BLaER1 (cell line): ENCODE measurements around the gene CASTOR1.
A peak's percentile ranks its signal among the peaks of the same experiment; 100 is the strongest.

Experiments
- H3K27ac ChIP-seq: shearing (Covaris generic); formaldehyde crosslinking; 2 replicates; pipeline ENCODE4 v1.8.1; 2022
- H3K27me3 ChIP-seq: shearing (Covaris generic); formaldehyde crosslinking; 2 replicates; pipeline ENCODE4 v1.8.1; 2022
- H3K36me3 ChIP-seq: shearing (Covaris generic); formaldehyde crosslinking; 2 replicates; pipeline ENCODE4 v1.8.1; 2022
- H3K4me1 ChIP-seq: shearing (Covaris generic); formaldehyde crosslinking; 2 replicates; pipeline ENCODE4 v1.8.1; 2022
- H3K4me2 ChIP-seq: shearing (Covaris generic); formaldehyde crosslinking; 2 replicates; pipeline ENCODE4 v1.8.1; 2022
- H3K4me3 ChIP-seq: shearing (Covaris generic); formaldehyde crosslinking; 2 replicates; pipeline ENCODE4 v1.8.1; 2022
- H3K9ac ChIP-seq: shearing (Covaris generic); formaldehyde crosslinking; 2 replicates; pipeline ENCODE4 v1.8.1; 2022
- H3K9me3 ChIP-seq: shearing (Covaris generic); formaldehyde crosslinking; 2 replicates; pipeline ENCODE4 v1.8.1; 2022
- H4K20me1 ChIP-seq: shearing (Covaris generic); formaldehyde crosslinking; 2 replicates; pipeline ENCODE4 v1.8.1; 2022
- Cebpa-rat ChIP-seq: shearing (Covaris generic); IDR thresholded peaks from 2 replicates; pipeline ENCODE4 v1.8.1; 2022

The CASTOR1 gene

GRCh38 chr22:30277547-30278344 lies 11.6 kb downstream of the CASTOR1 start:
- Histone ChIP-seq H3K36me3 (no peaks in the 10 kb centered on the region), H3K4me2 (peak overlapping the region; percentile 42), H3K4me3 (no peak overlapping the region)

GRCh38 chr22:30276039-30276438 lies 13.3 kb downstream of the CASTOR1 start:
- H3K4me3 ChIP-seq: peak overlapping the region; percentile 17; the same call in 1 of the 2 replicates
- peak overlapping the region; percentile 86 for H3K4me2 ChIP-seq
- no peaks in the 10 kb centered on the region for H3K9me3 ChIP-seq
- H3K9ac ChIP-seq: peak overlapping the region; percentile 54; the same call in 1 of the 2 replicates
- H3K27me3 ChIP-seq: no peaks in the 10 kb centered on the region
- no peak for TF ChIP-seq Cebpa-rat
- H3K27ac ChIP-seq: peak overlapping the region; percentile 81
- peaks cover 84% of the 10 kb centered on the region for H3K4me1 ChIP-seq
- no peaks in the 10 kb centered on the region for H4K20me1 ChIP-seq
- H3K36me3 ChIP-seq: no peaks in the 10 kb centered on the region

More at GRCh38 chr22:30277547-30278344, 11.6 kb downstream of the CASTOR1 start:
- TF ChIP-seq Cebpa-rat: no peak
- no peaks in the 10 kb centered on the region for H3K27me3 ChIP-seq
- peak overlapping the region; percentile 19; the same call in 1 of the 2 replicates for H3K9ac ChIP-seq
- peak overlapping the region; percentile 51 for H3K27ac ChIP-seq
- peaks cover 82% of the 10 kb centered on the region for H3K4me1 ChIP-seq
- H4K20me1 ChIP-seq: no peaks in the 10 kb centered on the region
- H3K9me3 ChIP-seq: no peaks in the 10 kb centered on the region

- H4K20me1 ChIP-seq: no peaks in the 10 kb centered on the region
- H3K9ac ChIP-seq: peak overlapping the region; percentile 54; the same call in 1 of the 2 replicates
- H3K4me2 ChIP-seq: peak overlapping the region; percentile 86
- H3K36me3 ChIP-seq: no peaks in the 10 kb centered on the region
- no peak for TF ChIP-seq Cebpa-rat
- H3K4me3 ChIP-seq: peak overlapping the region; percentile 17; the same call in 1 of the 2 replicates
- peak overlapping the region; percentile 81 for H3K27ac ChIP-seq
- H3K4me1 ChIP-seq: peaks cover 88% of the 10 kb centered on the region
- no peaks in the 10 kb centered on the region for H3K27me3 ChIP-seq
- H3K9me3 ChIP-seq: no peaks in the 10 kb centered on the region
Observed at GRCh38 chr22:30275625-30276024, 13.7 kb downstream of the CASTOR1 start.

GRCh38 chr22:30274437-30274812 lies 14.9 kb downstream of the CASTOR1 start:
- Histone ChIP-seq H3K4me1 (peaks cover 89% of the 10 kb centered on the region), H3K27me3 (no peaks in the 10 kb centered on the region), H3K9ac (no peak overlapping the region), H4K20me1 (no peaks in the 10 kb centered on the region), H3K36me3 (no peaks in the 10 kb centered on the region), H3K27ac (peak overlapping the region; percentile 27), H3K4me2 (peak overlapping the region; percentile 86), H3K4me3 (no peak overlapping the region), H3K9me3 (no peaks in the 10 kb centered on the region)
- no peak for TF ChIP-seq Cebpa-rat

- no peak for TF ChIP-seq Cebpa-rat
- H3K9me3 ChIP-seq: no peaks in the 10 kb centered on the region
- peaks cover 85% of the 10 kb centered on the region for H3K4me1 ChIP-seq
- no peak overlapping the region for H3K4me3 ChIP-seq
- peak overlapping the region; percentile 86 for H3K4me2 ChIP-seq
- no peaks in the 10 kb centered on the region for H3K36me3 ChIP-seq
- no peaks in the 10 kb centered on the region for H4K20me1 ChIP-seq
- no peaks in the 10 kb centered on the region for H3K27me3 ChIP-seq
- peak overlapping the region; percentile 27 for H3K27ac ChIP-seq
- H3K9ac ChIP-seq: peak overlapping the region; percentile 21; the same call in 1 of the 2 replicates
Observed at GRCh38 chr22:30273711-30274436, 15.4 kb downstream of the CASTOR1 start.

GRCh38 chr22:30272781-30273601 lies 16.3 kb downstream of the CASTOR1 start:
- no peak overlapping the region for H3K4me3 ChIP-seq
- H3K27ac ChIP-seq: peak overlapping the region; percentile 27; the same call in 1 of the 2 replicates
- no peaks in the 10 kb centered on the region for H3K36me3 ChIP-seq
- no peaks in the 10 kb centered on the region for H3K9me3 ChIP-seq
- no peak overlapping the region for H3K4me2 ChIP-seq
- H3K27me3 ChIP-seq: no peaks in the 10 kb centered on the region
- H3K4me1 ChIP-seq: peaks cover 86% of the 10 kb centered on the region
- no peak for TF ChIP-seq Cebpa-rat
- H3K9ac ChIP-seq: no peak overlapping the region
- H4K20me1 ChIP-seq: no peaks in the 10 kb centered on the region

- H3K27ac ChIP-seq: peak overlapping the region; percentile 25; the same call in 1 of the 2 replicates
- H3K9ac ChIP-seq: peak overlapping the region; percentile 17; the same call in 1 of the 2 replicates
Observed at GRCh38 chr22:30270832-30271231, 18.5 kb downstream of the CASTOR1 start.

GRCh38 chr22:30268331-30268730 lies 21.0 kb downstream of the CASTOR1 start:
- no peaks in the 10 kb centered on the region for H3K27me3 ChIP-seq
- TF ChIP-seq Cebpa-rat: no peak
- H3K36me3 ChIP-seq: no peaks in the 10 kb centered on the region
- H3K9me3 ChIP-seq: no peaks in the 10 kb centered on the region
- H3K4me1 ChIP-seq: peaks cover 83% of the 10 kb centered on the region
- H3K27ac ChIP-seq: peak overlapping the region; percentile 92
- H3K4me3 ChIP-seq: no peak overlapping the region
- no peaks in the 10 kb centered on the region for H4K20me1 ChIP-seq
- peak overlapping the region; percentile 94 for H3K4me2 ChIP-seq
- no peak overlapping the region; the same call in 1 of the 2 replicates for H3K9ac ChIP-seq

More at GRCh38 chr22:30270832-30271231, 18.5 kb downstream of the CASTOR1 start:
- Histone ChIP-seq H4K20me1 (no peaks in the 10 kb centered on the region), H3K27me3 (no peaks in the 10 kb centered on the region), H3K4me2 (peak overlapping the region; percentile 51), H3K9me3 (no peaks in the 10 kb centered on the region), H3K4me3 (no peak overlapping the region), H3K36me3 (no peaks in the 10 kb centered on the region), H3K4me1 (peaks cover 84% of the 10 kb centered on the region)
- no peak for TF ChIP-seq Cebpa-rat
